ENCODE data around the gene IER5.

DNA sequence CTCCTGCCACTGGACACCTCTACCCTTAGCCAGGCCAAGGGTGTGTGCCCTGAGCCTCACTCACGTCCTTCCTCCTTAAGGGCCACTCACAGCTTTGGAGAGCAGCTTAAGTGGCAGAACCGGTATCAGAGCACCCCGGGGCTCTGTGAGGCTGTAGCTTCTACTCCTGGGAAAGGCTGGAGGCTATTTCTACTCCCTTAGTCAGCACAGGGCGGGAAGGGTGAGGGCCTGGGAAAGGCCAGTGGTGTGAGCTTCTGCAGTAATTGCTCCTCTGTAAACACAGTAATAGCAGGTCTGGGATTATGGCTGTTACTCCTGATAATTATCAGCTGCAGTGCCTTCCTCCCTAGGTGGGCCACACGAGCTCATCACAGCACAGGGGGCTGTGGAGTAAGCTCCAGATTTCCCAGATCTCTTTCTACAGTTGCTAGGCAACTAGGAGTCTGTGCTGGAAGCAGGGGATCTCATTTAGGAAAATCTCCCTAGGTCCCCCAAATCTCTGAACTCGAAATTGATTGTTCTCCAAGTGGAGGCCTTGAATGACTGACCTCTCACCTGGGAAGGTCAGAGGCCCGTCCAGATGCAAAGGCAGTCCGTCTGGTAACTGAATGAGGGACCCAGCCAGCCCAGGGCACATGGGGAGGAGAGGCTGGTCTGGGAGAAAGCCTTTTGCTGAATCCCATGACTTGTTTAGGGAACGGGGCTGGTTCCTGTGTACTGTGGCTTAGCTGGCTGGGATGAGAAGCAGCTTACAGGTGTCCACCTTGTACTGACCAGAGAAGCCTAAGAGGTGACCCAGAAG is 29.3 kb downstream of the IER5 start:
- no peak for TF ChIP-seq POLR2AphosphoS5 (IDR thresholded peaks at IDR 0.05)
- TF ChIP-seq, protein P1, sequence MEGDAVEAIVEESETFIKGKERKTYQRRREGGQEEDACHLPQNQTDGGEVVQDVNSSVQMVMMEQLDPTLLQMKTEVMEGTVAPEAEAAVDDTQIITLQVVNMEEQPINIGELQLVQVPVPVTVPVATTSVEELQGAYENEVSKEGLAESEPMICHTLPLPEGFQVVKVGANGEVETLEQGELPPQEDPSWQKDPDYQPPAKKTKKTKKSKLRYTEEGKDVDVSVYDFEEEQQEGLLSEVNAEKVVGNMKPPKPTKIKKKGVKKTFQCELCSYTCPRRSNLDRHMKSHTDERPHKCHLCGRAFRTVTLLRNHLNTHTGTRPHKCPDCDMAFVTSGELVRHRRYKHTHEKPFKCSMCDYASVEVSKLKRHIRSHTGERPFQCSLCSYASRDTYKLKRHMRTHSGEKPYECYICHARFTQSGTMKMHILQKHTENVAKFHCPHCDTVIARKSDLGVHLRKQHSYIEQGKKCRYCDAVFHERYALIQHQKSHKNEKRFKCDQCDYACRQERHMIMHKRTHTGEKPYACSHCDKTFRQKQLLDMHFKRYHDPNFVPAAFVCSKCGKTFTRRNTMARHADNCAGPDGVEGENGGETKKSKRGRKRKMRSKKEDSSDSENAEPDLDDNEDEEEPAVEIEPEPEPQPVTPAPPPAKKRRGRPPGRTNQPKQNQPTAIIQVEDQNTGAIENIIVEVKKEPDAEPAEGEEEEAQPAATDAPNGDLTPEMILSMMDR (IDR thresholded peaks at IDR 0.05): no peak
- TF ChIP-seq POLR2A (IDR thresholded peaks at IDR 0.05): no peak
